Omental fat pad (tissue), 4 donors: ENCODE measurements around the gene BLOC1S1. TPM values are rescaled to one million over a fixed set of nuclear protein-coding genes. Genes with fewer than 3 reads are reported as not detected.
"Not testable (repeated sequence)": the region's sequence is repeated elsewhere in the genome, so short reads cannot be mapped to it uniquely, and the experiment has no call there.

Experiments used
- ATAC-seq: fragments of 150-250 bp; one replicate; pipeline ENCODE4 v1.9.1; 2016; ENCODE audit warnings: mild to moderate bottlenecking, moderate library complexity; ENCODE audit not compliant: low FRiP score
- DNase-seq: peaks from one replicate; pipeline ENCODE4 v3.0.0-alpha.2; 2019; ENCODE audit warnings: low spot score
- total RNA-seq, 4 donors: library from RNA; depleted of rRNA; stranded (reverse); fragments of >200 nt; gene quantifications; one replicate each; pipeline ENCODE4 v1.1.0, GENCODE V29; 2016
- TF ChIP-seq, protein P1 (sequence below), 3 donors: fragments of 450-650 bp; IDR thresholded peaks; one replicate each; pipeline ENCODE4 v1.5.1; 2016 to 2017; ENCODE audit warnings: antibody characterized with exemption in 3 of 3, mild to moderate bottlenecking in 3 of 3, moderate library complexity in 2 of 3

The BLOC1S1 gene
- total RNA-seq, 4 donors from 2014 or later: 168 to 247 (median 213) TPM

DNA sequence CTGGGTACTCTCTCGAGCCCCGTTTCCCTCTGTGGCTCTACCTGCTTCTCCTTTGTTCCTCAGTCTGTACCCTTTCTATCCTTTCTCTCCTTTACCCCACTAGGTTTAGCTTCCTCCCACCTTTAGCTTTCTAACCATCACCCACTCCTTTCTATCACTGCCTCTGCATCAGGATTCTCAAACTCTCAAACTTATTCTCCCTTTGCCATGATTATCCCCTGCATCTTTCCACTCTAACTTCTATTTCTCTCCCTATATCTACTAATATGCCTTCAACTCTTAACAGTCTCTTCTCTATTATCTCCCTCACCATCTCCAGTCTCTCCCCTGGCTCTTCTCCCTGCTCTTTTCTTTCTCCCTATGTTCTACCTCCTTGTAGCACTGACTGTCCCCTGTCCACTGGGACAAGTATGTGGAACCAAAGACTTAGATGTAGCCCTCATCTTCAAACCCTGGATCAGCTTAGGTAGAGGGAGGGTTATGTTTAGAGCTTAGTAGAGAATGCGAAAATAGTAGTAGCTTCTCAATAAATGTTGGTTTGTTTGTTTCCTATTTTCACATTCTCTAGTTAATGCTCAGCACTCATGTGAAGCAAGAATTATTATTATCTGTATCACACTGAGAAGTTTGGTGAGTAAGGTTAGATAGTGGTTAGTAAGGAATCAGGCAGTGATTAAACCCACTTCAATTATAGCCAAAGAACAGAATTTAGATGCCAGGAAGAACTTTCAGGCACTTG lies 30.5 kb downstream of the BLOC1S1 start:
- TF ChIP-seq, protein P1, sequence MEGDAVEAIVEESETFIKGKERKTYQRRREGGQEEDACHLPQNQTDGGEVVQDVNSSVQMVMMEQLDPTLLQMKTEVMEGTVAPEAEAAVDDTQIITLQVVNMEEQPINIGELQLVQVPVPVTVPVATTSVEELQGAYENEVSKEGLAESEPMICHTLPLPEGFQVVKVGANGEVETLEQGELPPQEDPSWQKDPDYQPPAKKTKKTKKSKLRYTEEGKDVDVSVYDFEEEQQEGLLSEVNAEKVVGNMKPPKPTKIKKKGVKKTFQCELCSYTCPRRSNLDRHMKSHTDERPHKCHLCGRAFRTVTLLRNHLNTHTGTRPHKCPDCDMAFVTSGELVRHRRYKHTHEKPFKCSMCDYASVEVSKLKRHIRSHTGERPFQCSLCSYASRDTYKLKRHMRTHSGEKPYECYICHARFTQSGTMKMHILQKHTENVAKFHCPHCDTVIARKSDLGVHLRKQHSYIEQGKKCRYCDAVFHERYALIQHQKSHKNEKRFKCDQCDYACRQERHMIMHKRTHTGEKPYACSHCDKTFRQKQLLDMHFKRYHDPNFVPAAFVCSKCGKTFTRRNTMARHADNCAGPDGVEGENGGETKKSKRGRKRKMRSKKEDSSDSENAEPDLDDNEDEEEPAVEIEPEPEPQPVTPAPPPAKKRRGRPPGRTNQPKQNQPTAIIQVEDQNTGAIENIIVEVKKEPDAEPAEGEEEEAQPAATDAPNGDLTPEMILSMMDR (IDR thresholded peaks at IDR 0.05): no peak
- ATAC-seq (no peak), DNase-seq (no peak)

DNA sequence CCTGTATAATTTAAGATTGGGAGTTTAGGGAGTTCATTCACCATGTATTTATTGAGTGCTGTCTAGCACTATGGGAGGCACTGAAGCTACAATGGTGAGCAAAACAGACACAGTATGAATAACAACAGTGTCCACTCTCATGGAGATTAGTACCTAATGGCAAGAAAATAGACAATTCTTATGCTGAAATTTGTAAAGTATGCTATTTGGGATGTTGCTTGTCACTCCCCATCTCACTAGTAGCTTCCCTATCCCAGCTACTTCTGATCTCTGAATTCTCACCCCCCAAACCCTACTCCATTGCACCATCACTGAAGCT lies 31.0 kb downstream of the BLOC1S1 start:
- TF ChIP-seq, protein P1 (IDR thresholded peaks at IDR 0.05): no peak
- ATAC-seq (no peak), DNase-seq (no peak)

GRCh38 chr12:55748230-55748993 lies 32.6 kb downstream of the BLOC1S1 start:
- TF ChIP-seq, protein P1 (IDR thresholded peaks at IDR 0.05): no peak
- ATAC-seq (no peak), DNase-seq (no peak)

DNA sequence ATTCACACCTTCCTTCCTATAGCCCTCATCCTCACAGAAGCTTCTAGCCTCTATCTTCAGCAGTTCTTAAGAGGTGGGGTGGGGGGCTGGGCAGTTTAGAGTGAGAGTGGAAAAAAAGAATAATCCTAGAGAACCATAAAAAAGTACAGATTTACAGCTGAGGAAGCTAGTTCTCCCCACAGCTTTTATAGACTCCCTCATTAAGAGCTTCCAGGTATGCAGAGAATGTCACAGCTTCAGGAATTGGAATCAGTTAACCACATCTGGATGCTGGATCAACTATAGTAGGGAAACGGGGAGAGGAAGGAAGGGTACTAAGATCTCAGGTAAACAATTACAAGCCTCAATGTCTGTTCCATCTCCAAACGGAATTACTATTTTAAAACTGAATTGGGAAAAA lies 39.4 kb downstream of the BLOC1S1 start:
- DNase-seq: no peak
- no peak for ATAC-seq
- TF ChIP-seq, protein P1 (IDR thresholded peaks at IDR 0.05): no peak

- DNase-seq: no peak
- TF ChIP-seq, protein P1 (IDR thresholded peaks at IDR 0.05): no peak
- no peak for ATAC-seq
Observed at GRCh38 chr12:55757701-55758100, 41.9 kb downstream of the BLOC1S1 start.

GRCh38 chr12:55758575-55758974 lies 42.7 kb downstream of the BLOC1S1 start:
- not testable (repeated sequence) for DNase-seq, ATAC-seq

GRCh38 chr12:55760663-55761062 lies 44.8 kb downstream of the BLOC1S1 start:
- ATAC-seq (no peak), DNase-seq (no peak)
- TF ChIP-seq, protein P1 (IDR thresholded peaks at IDR 0.05): no peak
